Measurements from ENCODE around the gene NOC2L. TPM values are rescaled to one million over a fixed set of nuclear protein-coding genes. Genes with fewer than 3 reads are reported as not detected.

NOC2L gene
- total and polyA plus RNA-seq, 9 of the 15 experiments (the other 6 are each of a cell fraction or from before 2014, with no cell fraction given) = 4.0 to 410 (median 200) TPM

- Histone ChIP-seq H3K36me3 (ENCODE audit: control insufficient read depth, insufficient read depth, low read length) (no peaks in the 10 kb centered on the region), H3K9me3 (replicated peaks; ENCODE audit: control insufficient read depth, insufficient read depth, low read depth, low read length) (no peaks in the 10 kb centered on the region), H3K4me1 (replicated peaks in 1 of 2; ENCODE audit: control insufficient read depth in 2 of 2, insufficient read depth in 2 of 2, low read length in 2 of 2) (peaks cover 17 to 82% of the 10 kb centered on the region in 2 experiments), H3K4me3 (peak overlapping the region; percentile 52), H3K27ac (ENCODE audit: extremely low read depth, low read depth, low read length) (peak overlapping the region; percentile 95), H3K9ac (ENCODE audit: insufficient read depth in 1 of 2, low read depth in 2 of 2, low read length in 2 of 2) (peak overlapping the region; percentile 86 to 99), H3K4me2 (ENCODE audit: insufficient read depth, low read length) (peak overlapping the region; percentile 77), H3K9me1 (ENCODE audit: control insufficient read depth, insufficient read depth, low read length) (no peaks in the 10 kb centered on the region), H3K27me3 (ENCODE audit: control insufficient read depth in 2 of 2, insufficient read depth in 2 of 2, low read length in 2 of 2) (peaks cover 0 to 8% of the 10 kb centered on the region in 2 experiments; a peak in 1 of 5 replicates), H2AFZ (ENCODE audit: low read depth, low read length) (peak overlapping the region; percentile 66; the same call in 1 of the 2 replicates), H4K20me1 (replicated peaks; ENCODE audit: control insufficient read depth, insufficient read depth, low read length) (peaks cover 13% of the 10 kb centered on the region; the same call in 1 of the 2 replicates), H3K79me2 (ENCODE audit: control insufficient read depth, insufficient read depth, low read length) (peaks cover 16% of the 10 kb centered on the region; the same call in 2 of the 3 replicates)
- WGBS (ENCODE audit: insufficient coverage, low coverage, missing lambda C conversion rate) = under 1% methylated on average over 80 of the region's 86 CpGs
- POLR2A ChIA-PET = interaction anchor here (1.5 kb wide), 1 partner anchor 18 kb away, joined by 3 read pairs; no protein-coding TSS in a partner anchor
- in situ Hi-C loops (cut with MboI) = no loop called here
- CTCF ChIA-PET (ENCODE audit: low intra/inter-chr PET ratio) = no interaction called here
- TSS peak; percentile 76 for BruUV-seq (replicated peaks)
- FAIRE-seq (peak; percentile 51), DNase-seq (ENCODE audit: extremely low read depth in 1 of 4, low spot score in 3 of 4) (peak; percentile 61 to 70 (median 66)), ATAC-seq (peak; percentile 4; the same call in 2 of the 3 replicates)
- intact Hi-C loops (cut with micrococcal nuclease) = no loop called here
- 0 out of 2 replicates have a peak, but pooled peaks have one; percentile 25 for TF ChIP-seq THAP12 (CRISPR knock-in tag; IDR thresholded peaks at IDR 0.05)
- TF ChIP-seq GABPB1 (CRISPR knock-in tag; IDR thresholded peaks at IDR 0.05) = peak; percentile 21; the same call in 1 of the 2 replicates
- TF ChIP-seq TAF1 (IDR thresholded peaks at IDR 0.05; ENCODE audit: control insufficient read depth, extremely low read depth, insufficient read depth, low read length, severe bottlenecking) = peak; percentile 24
- TF ChIP-seq EGR1 (conservative IDR thresholded peaks at IDR 0.05) = 0 out of 2 replicates have a peak, but pooled peaks have one; percentile 14
- TF ChIP-seq JUNB (CRISPR knock-in tag; conservative IDR thresholded peaks at IDR 0.05) = no peak
- 0 out of 2 replicates have a peak, but pooled peaks have one; percentile 4 for TF ChIP-seq FOXP1 (CRISPR knock-in tag; IDR thresholded peaks at IDR 0.05)
- TF ChIP-seq SIN3B (IDR thresholded peaks at IDR 0.05; ENCODE audit: low read depth) = peak; percentile 60
- TF ChIP-seq CREM (IDR thresholded peaks at IDR 0.05; ENCODE audit: low read depth) = peak; percentile 80
- TF ChIP-seq RBBP5 (IDR thresholded peaks at IDR 0.05; ENCODE audit: borderline replicate concordance, insufficient read depth, low read length, poor library complexity, severe bottlenecking) = peak; percentile 64
- TF ChIP-seq HNRNPK (IDR thresholded peaks at IDR 0.05; ENCODE audit: low read depth, low read length, poor library complexity, severe bottlenecking) = peak; percentile 29
- 0 out of 2 replicates have a peak, but pooled peaks have one; percentile 15 for TF ChIP-seq ETS1 (conservative IDR thresholded peaks at IDR 0.05; ENCODE audit: control insufficient read depth, low read depth, low read length)
- no peak; the same call in none of the 2 replicates for TF ChIP-seq CREB1 (IDR thresholded peaks at IDR 0.05)
- TF ChIP-seq CREB1 (CRISPR knock-in tag; IDR thresholded peaks at IDR 0.05) = peak; percentile 69; the same call in 1 of the 2 replicates
- TF ChIP-seq TFAP4 (CRISPR knock-in tag; IDR thresholded peaks at IDR 0.05; ENCODE audit: borderline replicate concordance) = peak; percentile 59; the same call in 1 of the 2 replicates
- TF ChIP-seq C11orf30 (IDR thresholded peaks at IDR 0.05; ENCODE audit: low read depth) = no peak
- no peak for TF ChIP-seq ARHGAP35 (IDR thresholded peaks at IDR 0.05; ENCODE audit: partially characterized antibody)
- peak; percentile 91; the same call in 1 of the 2 replicates for TF ChIP-seq GATAD2B (IDR thresholded peaks at IDR 0.05; ENCODE audit: borderline replicate concordance)
Measured at GRCh38 chr1:998995-999724, 40.1 kb upstream of the NOC2L start.
